K562 (cell line): Measurements from ENCODE around the gene MARS2. TPM values are rescaled to one million over a fixed set of nuclear protein-coding genes. Genes with fewer than 3 reads are reported as not detected.

ENCODE experiments used
- ATAC-seq: fragments of 200-7000 bp; cut with Tn5 transposase; 3 replicates; pipeline ENCODE4 v1.9.1; 2020; ENCODE audit warnings: moderate library complexity
- BruUV-seq: library from RNA; stranded (reverse); fragments of 400-500 nt; replicated peaks from 2 replicates; lab custom pipeline; 2021; lab: Mats Ljungman, UMichigan
- CTCF ChIA-PET: fragments of 300-600 bp; formaldehyde crosslinking; extraction: SDS; loops from one replicate; lab custom pipeline; 2021; ENCODE audit warnings: low intra/inter-chr PET ratio; lab: Yijun Ruan, JAX
- POLR2A ChIA-PET: fragments of 300-600, 350-650 bp; sonication (Branson Sonifier 250); formaldehyde crosslinking; extraction: SDS; loops from one replicate; lab custom pipeline; 2021; ENCODE audit warnings: antibody characterized with exemption, inconsistent platforms; lab: Yijun Ruan, JAX
- DNase-seq, 4 experiments: peaks; one replicate each; pipeline versions ENCODE4 v3.0.0 to v3.0.0-alpha.2; 2011 to 2018; ENCODE audit warnings: low spot score in 3 of 4, mixed read lengths in 3 of 4; ENCODE audit errors: extremely low read depth in 1 of 4
- FAIRE-seq: peaks from 2 replicates; lab custom pipeline; 2011; peaks lifted over from hg19 to GRCh38; lab: Jason Lieb, UNC
- H2AFZ ChIP-seq: 2 replicates; pipeline ENCODE4 v1.6.0; 2011; ENCODE audit warnings: low read depth, low read length, control low read depth, inconsistent platforms
- H3K27ac ChIP-seq: fragments of 200-600 bp; 3 replicates; pipeline ENCODE4 v1.8.0; 2011; ENCODE audit warnings: low read depth, mild to moderate bottlenecking, control low read depth, inconsistent platforms, low read length, moderate library complexity, mixed read lengths; ENCODE audit errors: extremely low read depth
- H3K27me3 ChIP-seq, 2 experiments: fragments of 300-600 bp in 1 of 2; 2 replicates in 1 of 2; 3 replicates in 1 of 2; pipeline versions ENCODE4 v1.6.0 to v1.8.0; 2011; ENCODE audit warnings: inconsistent platforms in 2 of 2, low read length in 2 of 2, mild to moderate bottlenecking in 1 of 2, mixed read lengths in 1 of 2, moderate library complexity in 1 of 2; ENCODE audit not compliant: control insufficient read depth in 2 of 2, insufficient read depth in 2 of 2
- H3K36me3 ChIP-seq: fragments of 300-600 bp; 3 replicates; pipeline ENCODE4 v1.8.0; 2011; ENCODE audit warnings: mild to moderate bottlenecking, low read length, inconsistent platforms; ENCODE audit not compliant: control insufficient read depth, insufficient read depth
- H3K4me1 ChIP-seq, 2 experiments: fragments of 200-600 bp in 1 of 2; replicated peaks in 1 of 2; 2 replicates in 1 of 2; 3 replicates in 1 of 2; pipeline versions ENCODE4 v1.5.1 to v1.8.0; 2011; ENCODE audit warnings: inconsistent platforms in 2 of 2, low read length in 2 of 2, mild to moderate bottlenecking in 1 of 2, mixed read lengths in 1 of 2, moderate library complexity in 1 of 2; ENCODE audit not compliant: control insufficient read depth in 2 of 2, insufficient read depth in 2 of 2
- H3K4me2 ChIP-seq: 2 replicates; pipeline ENCODE4 v1.6.1; 2011; ENCODE audit warnings: low read length, control low read depth, inconsistent platforms, mixed read lengths; ENCODE audit not compliant: insufficient read depth
- H3K4me3 ChIP-seq: fragments of 200-600 bp; sonication (generic), shearing (Covaris generic); 2 replicates; pipeline ENCODE4 v1.5.1; 2016; ENCODE audit warnings: control low read depth, inconsistent platforms
- H3K79me2 ChIP-seq: fragments of 200-600 bp; 3 replicates; pipeline ENCODE4 v1.8.0; 2011; ENCODE audit warnings: low read length, inconsistent platforms; ENCODE audit not compliant: control insufficient read depth, insufficient read depth
- H3K9ac ChIP-seq, 2 experiments: 2 replicates each; pipeline versions ENCODE4 v1.6.0 to v1.6.1; 2011; ENCODE audit warnings: low read depth in 2 of 2, low read length in 2 of 2, control low read depth in 1 of 2, inconsistent platforms in 1 of 2, mild to moderate bottlenecking in 1 of 2, mixed read lengths in 1 of 2; ENCODE audit not compliant: insufficient read depth in 1 of 2
- H3K9me1 ChIP-seq: one replicate; pipeline ENCODE4 v1.6.0; 2011; ENCODE audit warnings: inconsistent platforms, mild to moderate bottlenecking, low read length, moderate library complexity; ENCODE audit not compliant: control insufficient read depth, insufficient read depth
- H3K9me3 ChIP-seq: replicated peaks from 2 replicates; pipeline ENCODE4 v1.5.1; 2011; ENCODE audit warnings: low read depth, low read length, inconsistent platforms; ENCODE audit not compliant: control insufficient read depth, insufficient read depth
- H4K20me1 ChIP-seq: replicated peaks from 2 replicates; pipeline ENCODE4 v1.6.1; 2011; ENCODE audit warnings: low read length, inconsistent platforms, mixed read lengths; ENCODE audit not compliant: control insufficient read depth, insufficient read depth
- ATF7 ChIP-seq: fragments of 450-650 bp; IDR thresholded peaks from 2 replicates; pipeline ENCODE4 v1.7.1; 2014; ENCODE audit warnings: mild to moderate bottlenecking, moderate library complexity
- BRD4 ChIP-seq: fragments of 200-600 bp; sonication (generic); IDR thresholded peaks from 2 replicates; pipeline ENCODE4 v1.6.1; 2017; ENCODE audit warnings: inconsistent platforms
- CEBPB ChIP-seq: fragments of 450-650 bp; IDR thresholded peaks from 2 replicates; pipeline ENCODE4 v1.6.1; 2016; ENCODE audit warnings: missing genetic modification characterization, missing compliant biosample characterization
- EP300 ChIP-seq: IDR thresholded peaks from 2 replicates; pipeline ENCODE4 v1.6.1; 2012; ENCODE audit warnings: low read length, improper control_type of control experiment
- HMGN3 ChIP-seq: IDR thresholded peaks from 2 replicates; pipeline ENCODE4 v1.6.1; 2011; ENCODE audit warnings: borderline replicate concordance, low read depth, mild to moderate bottlenecking, mixed read lengths, low read length; ENCODE audit not compliant: insufficient read length; ENCODE audit errors: extremely low read depth
- JUND ChIP-seq, 2 experiments: IDR thresholded peaks; 2 replicates in 1 of 2; 3 replicates in 1 of 2; pipeline ENCODE4 v1.6.1; 2011; ENCODE audit warnings: borderline replicate concordance in 2 of 2, low read depth in 2 of 2, low read length in 2 of 2, improper control_type of control experiment in 1 of 2, missing biosample characterization in 1 of 2, missing genetic modification characterization in 1 of 2, missing genetic modification reagents in 1 of 2
- MYNN ChIP-seq, 2 experiments: sonication (generic); formaldehyde crosslinking in 1 of 2; IDR thresholded peaks; 2 replicates each; pipeline versions ENCODE4 v1.5.0 to v1.6.1; 2016 to 2020; ENCODE audit warnings: antibody characterized with exemption in 1 of 2, missing genetic modification reagents in 1 of 2
- POLR2H ChIP-seq: IDR thresholded peaks from 2 replicates; pipeline ENCODE4 v1.6.1; 2016; ENCODE audit warnings: missing genetic modification characterization, low read depth, mild to moderate bottlenecking, control low read depth, missing compliant biosample characterization, moderate library complexity
- SMAD4 ChIP-seq: fragments of 250-450 bp; sonication (Bioruptor Pico); conservative IDR thresholded peaks from 2 replicates; pipeline ENCODE4 v1.8.0; 2021; ENCODE audit warnings: inconsistent platforms, mild to moderate bottlenecking, moderate library complexity
- TCF3 ChIP-seq: sonication (generic); formaldehyde crosslinking; IDR thresholded peaks from 2 replicates; pipeline ENCODE4 v1.4.0; 2020; ENCODE audit warnings: mild to moderate bottlenecking, missing genetic modification reagents
- TGIF2 ChIP-seq: sonication (generic); formaldehyde crosslinking; IDR thresholded peaks from 2 replicates; pipeline ENCODE4 v1.8.1; 2022; ENCODE audit warnings: mild to moderate bottlenecking, missing genetic modification reagents, moderate library complexity
- ZNF174 ChIP-seq: fragments of 250-450 bp; sonication (Bioruptor Pico); IDR thresholded peaks from 2 replicates; pipeline ENCODE4 v1.4.0; 2020; ENCODE audit warnings: mild to moderate bottlenecking
- ZSCAN32 ChIP-seq: fragments of 450-650 bp; formaldehyde crosslinking; IDR thresholded peaks from 2 replicates; pipeline ENCODE4 v1.4.0; 2020; ENCODE audit warnings: mild to moderate bottlenecking, moderate library complexity
- in situ Hi-C: fragments of 300-500 bp; cut with MboI; formaldehyde crosslinking; loops from 4 replicates; pipeline ENCODE4 v1.15.0; 2018; ENCODE audit warnings: inconsistent platforms, mixed read lengths
- intact Hi-C: fragments of 100-400 bp; cut with micrococcal nuclease; formaldehyde crosslinking; loops from 2 replicates; pipeline ENCODE4 v1.14.2; 2022
- polyA plus RNA-seq, 8 experiments: library from polyadenylated mRNA; depleted of rRNA in 4 of 8; stranded (reverse) in 5 of 8; unstranded in 3 of 8; fragments of >200 nt; fragmentation: Nextera tagmentation in 2 of 8; fragmentation: Illumina TruSeq in 1 of 8; extraction: Ambion mirVana in 2 of 8; extraction: Trizol in 1 of 8; gene quantifications; 2 replicates each; pipeline versions ENCODE4 v1.2.1 to v1.2.3, GENCODE V29; 2011 to 2014; ENCODE audit warnings: inconsistent platforms in 1 of 8, missing spikeins in 1 of 8
- total RNA-seq, 7 experiments: library from RNA; depleted of rRNA in 6 of 7; stranded (reverse); fragments of >200 nt in 6 of 7; fragmentation: Illumina TruSeq in 2 of 7; extraction: Trizol in 2 of 7; gene quantifications; 2 replicates each; pipeline versions ENCODE4 v1.2.1 to v1.2.3, GENCODE V29; 2011 to 2021; ENCODE audit warnings: low replicate concordance in 1 of 7
- TF ChIP-seq, protein P1 (sequence below), 2 experiments: fragments of 450-650 bp in 1 of 2; sonication (generic) in 1 of 2; formaldehyde crosslinking in 1 of 2; IDR thresholded peaks in 1 of 2; conservative IDR thresholded peaks in 1 of 2; 2 replicates each; pipeline versions ENCODE4 v1.6.1 to v1.8.1; 2016 to 2023; ENCODE audit warnings: mild to moderate bottlenecking in 2 of 2, moderate library complexity in 2 of 2, inconsistent platforms in 1 of 2, missing genetic modification reagents in 1 of 2
- TF ChIP-seq, protein P2 (sequence below): fragments of 200-800 bp; sonication (Bioruptor generic); IDR thresholded peaks from 2 replicates; pipeline ENCODE4 v1.6.1; 2017; ENCODE audit warnings: missing genetic modification characterization, missing compliant biosample characterization

The MARS2 gene
- total and polyA plus RNA-seq, 9 of the 15 experiments (the other 6 are each of a cell fraction or from before 2014, with no cell fraction given): 4.0 to 17.6 (median 12.5) TPM

DNA sequence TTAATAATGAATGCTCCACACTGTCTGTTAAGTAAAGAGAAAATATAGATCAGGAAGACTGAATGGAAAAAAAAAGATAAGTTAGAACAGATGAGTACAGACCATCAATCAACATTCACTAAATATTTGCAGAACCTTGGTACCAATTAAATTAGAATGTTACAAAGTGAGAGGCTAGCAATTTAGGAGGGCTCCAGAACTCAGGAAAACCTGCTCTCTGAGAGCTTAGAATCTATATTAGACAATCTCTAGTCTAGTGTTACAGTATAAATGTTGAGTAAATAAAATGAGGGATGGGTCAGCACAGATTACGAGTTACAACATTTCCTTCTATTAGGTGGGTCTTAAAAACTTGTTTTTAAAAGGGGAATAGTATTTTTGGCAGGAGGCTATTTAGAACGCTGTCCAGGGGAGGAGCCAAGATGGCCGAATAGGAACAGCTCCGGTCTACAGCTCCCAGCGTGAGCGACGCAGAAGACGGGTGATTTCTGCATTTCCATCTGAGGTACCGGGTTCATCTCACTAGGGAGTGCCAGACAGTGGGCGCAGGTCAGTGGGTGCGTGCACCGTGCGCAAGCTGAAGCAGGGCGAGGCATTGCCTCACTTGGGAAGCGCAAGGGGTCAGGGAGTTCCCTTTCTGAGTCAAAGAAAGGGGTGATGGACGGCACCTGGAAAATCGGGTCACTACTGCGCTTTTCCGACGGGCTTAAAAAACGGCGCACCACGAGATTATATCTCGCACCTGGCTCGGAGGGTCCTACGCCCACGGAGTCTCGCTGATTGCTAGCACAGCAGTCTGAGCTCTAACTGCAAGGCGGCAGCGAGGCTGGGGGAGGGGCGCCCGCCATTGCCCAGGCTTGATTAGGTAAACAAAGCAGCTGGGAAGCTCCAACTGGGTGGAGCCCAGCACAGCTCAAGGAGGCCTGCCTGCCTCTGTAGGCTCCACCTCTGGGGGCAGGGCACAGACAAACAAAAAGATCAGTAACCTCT lies 23.7 kb downstream of the MARS2 start (continued):
- peak; percentile 47; the same call in 1 of the 2 replicates for TF ChIP-seq POLR2H (tag)
- TF ChIP-seq ATF7: 0 out of 2 replicates have a peak, but pooled peaks have one; percentile 19
- TF ChIP-seq BRD4: 0 out of 2 replicates have a peak, but pooled peaks have one; percentile 40
- TF ChIP-seq, all 486 proteins: peak for 27; not testable (repeated sequence) for 459

DNA sequence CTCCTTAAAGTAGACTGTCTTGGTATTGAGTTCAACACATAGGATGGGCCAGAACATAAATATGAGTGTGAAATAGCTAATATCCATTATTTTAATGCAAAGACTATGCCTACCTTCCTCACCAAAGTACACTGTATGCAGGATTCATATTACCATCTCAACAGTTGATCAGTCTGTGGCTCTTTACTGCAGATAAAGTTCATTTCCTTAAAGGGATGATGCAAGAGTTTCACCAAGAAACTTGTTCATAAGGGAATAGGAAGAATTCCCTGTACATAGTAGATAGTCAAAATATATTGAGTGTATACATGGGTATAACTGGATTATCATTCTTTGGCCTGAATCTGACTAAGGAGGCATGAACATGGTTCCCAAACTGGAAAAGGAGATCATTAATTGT lies 35.0 kb downstream of the MARS2 start:
- ATAC-seq: peak; percentile 58; the same call in 2 of the 3 replicates
- Histone ChIP-seq H3K4me1 (peaks cover 0 to 6% of the 10 kb centered on the region in 2 experiments; a peak in 2 of 5 replicates), H3K9me3 (no peaks in the 10 kb centered on the region), H3K27ac (no peak overlapping the region; the same call in 2 of the 3 replicates), H3K9me1 (no peaks in the 10 kb centered on the region), H3K4me3 (no peak overlapping the region), H3K36me3 (no peaks in the 10 kb centered on the region), H3K9ac (no peak overlapping the region), H4K20me1 (no peaks in the 10 kb centered on the region), H3K79me2 (no peaks in the 10 kb centered on the region), H3K27me3 (no peaks in the 10 kb centered on the region), H2AFZ (no peak overlapping the region), H3K4me2 (no peak overlapping the region)
- ChIA-PET CTCF (no interaction called here), POLR2A (no interaction called here)
- intact Hi-C loops: no loop called here
- no peak for DNase-seq
- no peak for FAIRE-seq
- in situ Hi-C loops: no loop called here
- BruUV-seq: no TSS peak
- TF ChIP-seq ZSCAN32 (CRISPR knock-in tag) (peak; percentile 80), ZNF174 (no peak), JUND (IDR thresholded peaks at IDR 0.05; ENCODE audit: borderline replicate concordance, low read depth, low read length) (peak; percentile 38; the same call in 1 of the 2 replicates), JUND (tag; IDR thresholded peaks at IDR 0.05; ENCODE audit: borderline replicate concordance, low read depth, low read length) (0 out of 3 replicates have a peak, but pooled peaks have one; percentile 22), CEBPB (0 out of 2 replicates have a peak, but pooled peaks have one; percentile 47), HMGN3 (no peak), POLR2H (tag) (peak; percentile 30; the same call in 1 of the 2 replicates), MYNN (IDR thresholded peaks at IDR 0.05) (no peak), MYNN (CRISPR knock-in tag; IDR thresholded peaks at IDR 0.05) (no peak), TCF3 (CRISPR knock-in tag) (peak; percentile 8; the same call in 1 of the 2 replicates), TGIF2 (CRISPR knock-in tag) (no peak), ATF7 (peak; percentile 42; the same call in 1 of the 2 replicates), EP300 (peak; percentile 39; the same call in 1 of the 2 replicates), SMAD4 (0 out of 2 replicates have a peak, but pooled peaks have one; percentile 32)
- TF ChIP-seq, protein P1, sequence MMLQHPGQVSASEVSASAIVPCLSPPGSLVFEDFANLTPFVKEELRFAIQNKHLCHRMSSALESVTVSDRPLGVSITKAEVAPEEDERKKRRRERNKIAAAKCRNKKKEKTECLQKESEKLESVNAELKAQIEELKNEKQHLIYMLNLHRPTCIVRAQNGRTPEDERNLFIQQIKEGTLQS (IDR thresholded peaks at IDR 0.05): peak; percentile 86
- TF ChIP-seq, protein P1 (CRISPR knock-in tag; conservative IDR thresholded peaks at IDR 0.05): no peak
- TF ChIP-seq, protein P2, sequence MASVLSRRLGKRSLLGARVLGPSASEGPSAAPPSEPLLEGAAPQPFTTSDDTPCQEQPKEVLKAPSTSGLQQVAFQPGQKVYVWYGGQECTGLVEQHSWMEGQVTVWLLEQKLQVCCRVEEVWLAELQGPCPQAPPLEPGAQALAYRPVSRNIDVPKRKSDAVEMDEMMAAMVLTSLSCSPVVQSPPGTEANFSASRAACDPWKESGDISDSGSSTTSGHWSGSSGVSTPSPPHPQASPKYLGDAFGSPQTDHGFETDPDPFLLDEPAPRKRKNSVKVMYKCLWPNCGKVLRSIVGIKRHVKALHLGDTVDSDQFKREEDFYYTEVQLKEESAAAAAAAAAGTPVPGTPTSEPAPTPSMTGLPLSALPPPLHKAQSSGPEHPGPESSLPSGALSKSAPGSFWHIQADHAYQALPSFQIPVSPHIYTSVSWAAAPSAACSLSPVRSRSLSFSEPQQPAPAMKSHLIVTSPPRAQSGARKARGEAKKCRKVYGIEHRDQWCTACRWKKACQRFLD (CRISPR knock-in tag): no peak
